CD1c-positive myeloid dendritic cell (primary cell): Measurements from ENCODE around the gene CISD1.

ENCODE experiments used
- DNase-seq: peaks from one replicate; pipeline ENCODE4 v3.0.0-alpha.2; 2016; ENCODE audit errors: extremely low spot score

The CISD1 gene

DNA sequence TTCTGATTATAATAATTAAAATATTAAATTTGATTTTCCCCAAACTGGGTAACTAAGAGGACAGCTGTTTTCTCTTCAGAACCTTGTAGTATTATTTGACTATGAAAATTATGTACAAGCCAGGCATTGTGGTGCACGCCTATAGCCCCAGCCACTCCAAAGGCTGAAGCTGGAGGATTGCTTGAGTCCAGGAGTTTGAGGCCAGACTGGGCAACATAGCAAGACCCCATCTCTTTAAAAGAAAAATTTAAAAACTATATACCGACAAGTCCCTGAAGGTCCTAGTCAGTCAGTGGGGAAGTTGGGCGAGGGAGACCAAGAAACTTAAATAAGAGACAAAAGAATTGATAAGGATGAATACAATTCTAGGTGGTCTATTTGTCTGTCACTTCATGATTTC is 38.7 kb downstream of the CISD1 start:
- DNase-seq, result no peak

DNA sequence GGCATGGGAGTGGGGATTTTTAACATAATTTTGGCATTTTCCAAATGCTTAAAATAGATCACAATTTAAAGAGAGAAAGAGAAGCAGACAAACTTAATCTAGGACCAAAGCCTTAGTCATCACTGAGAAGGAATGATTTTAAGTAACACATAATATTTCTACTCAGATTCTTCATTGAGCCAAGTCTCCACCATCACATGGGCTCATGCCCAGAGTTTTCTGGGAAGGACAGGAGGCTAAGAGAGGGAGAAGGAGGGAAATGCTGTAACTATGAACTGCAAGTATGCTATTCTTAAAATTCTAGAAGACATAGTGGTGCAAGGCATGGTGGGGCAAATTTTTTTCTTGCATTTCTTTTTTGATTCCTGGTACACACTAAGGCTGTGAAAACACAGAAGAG is 42.1 kb downstream of the CISD1 start:
- no peak for DNase-seq

DNA sequence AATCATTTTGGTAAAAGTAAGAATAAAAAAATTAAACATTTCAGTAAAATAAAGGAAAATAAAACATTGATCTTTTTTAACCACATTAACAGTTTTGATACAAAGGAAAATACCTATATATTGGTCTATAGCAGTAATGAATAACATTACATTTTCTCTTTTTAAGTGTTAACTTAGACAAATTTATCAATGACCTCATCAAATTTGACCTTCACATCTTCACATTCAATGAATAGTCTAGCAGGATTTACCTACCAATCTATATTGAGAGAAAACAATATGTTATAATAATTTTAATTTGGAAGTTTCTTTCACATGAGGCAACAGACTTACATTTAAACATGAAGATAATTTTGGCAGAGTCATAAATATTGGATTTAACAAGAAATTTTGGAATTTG is 47.9 kb downstream of the CISD1 start:
- DNase-seq, result no peak

DNA sequence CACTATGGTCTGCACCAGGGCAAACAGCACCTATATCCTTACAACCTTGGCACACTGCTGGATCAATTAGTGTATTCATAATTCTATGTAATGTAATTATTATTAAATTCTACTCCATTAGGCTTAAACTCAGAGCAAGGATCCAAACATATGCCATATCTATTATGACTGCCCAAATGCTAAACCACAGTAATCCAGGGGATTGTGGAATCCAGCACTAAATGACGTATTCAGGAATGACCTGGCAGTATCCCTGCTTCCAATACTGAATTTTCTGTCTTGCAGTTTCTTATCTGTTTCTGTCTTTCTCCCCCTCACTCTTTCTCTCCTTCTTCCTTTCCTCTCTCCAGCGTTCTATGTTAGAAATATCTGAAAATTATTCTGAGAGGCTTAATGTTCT is 49.4 kb downstream of the CISD1 start:
- no peak for DNase-seq

DNA sequence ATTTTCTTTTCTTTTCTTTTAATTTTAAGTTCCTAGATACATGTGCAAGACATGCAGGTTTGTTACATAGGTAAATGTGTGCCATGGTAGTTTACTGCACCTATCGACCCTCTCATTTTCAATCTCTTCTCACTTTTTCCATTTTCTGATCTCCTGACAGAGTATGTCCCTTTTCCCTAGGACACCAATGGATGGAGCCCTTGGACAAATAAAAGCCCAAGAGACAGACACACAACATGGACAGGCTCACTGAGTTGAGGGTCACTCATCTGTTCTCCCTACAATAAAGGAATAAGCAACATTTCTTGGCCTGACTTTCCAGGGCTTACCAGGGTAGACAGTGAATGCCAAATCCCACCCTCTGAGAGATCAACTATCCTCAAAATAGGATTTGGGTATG is 50.6 kb downstream of the CISD1 start:
- no peak for DNase-seq

DNA sequence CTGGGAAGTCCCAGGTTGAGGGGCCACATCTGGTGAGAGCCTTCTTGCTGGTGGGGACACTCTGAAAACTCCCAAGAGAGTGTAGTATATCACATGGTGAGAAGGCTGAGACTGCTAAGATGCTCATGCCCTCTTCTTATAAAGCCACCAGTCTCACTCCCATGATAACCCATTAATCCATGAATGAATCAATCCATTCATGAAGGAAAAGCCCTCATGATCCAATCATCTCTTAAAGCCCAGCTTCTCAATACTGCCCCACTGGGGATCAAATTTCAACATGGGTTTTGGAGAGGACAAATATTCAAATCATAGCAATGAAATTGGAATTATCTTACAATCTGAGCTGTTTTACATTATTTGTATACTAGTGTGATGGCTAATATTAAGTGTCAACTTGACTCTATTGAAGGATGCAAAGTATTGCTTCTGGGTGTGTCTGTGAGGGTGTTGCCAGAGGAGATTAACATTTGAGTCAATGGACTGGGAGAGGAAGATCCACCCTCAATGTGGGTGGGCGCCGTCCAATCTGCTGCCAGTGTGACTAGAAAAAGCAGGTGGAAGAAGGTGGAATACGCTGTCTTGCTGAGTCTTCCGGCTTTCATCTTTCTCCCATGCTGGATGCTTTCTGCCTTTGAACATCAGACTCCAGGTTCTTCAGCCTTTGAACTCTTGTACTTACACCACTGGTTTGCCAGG is 51.5 kb downstream of the CISD1 start:
- DNase-seq, result no peak

DNA sequence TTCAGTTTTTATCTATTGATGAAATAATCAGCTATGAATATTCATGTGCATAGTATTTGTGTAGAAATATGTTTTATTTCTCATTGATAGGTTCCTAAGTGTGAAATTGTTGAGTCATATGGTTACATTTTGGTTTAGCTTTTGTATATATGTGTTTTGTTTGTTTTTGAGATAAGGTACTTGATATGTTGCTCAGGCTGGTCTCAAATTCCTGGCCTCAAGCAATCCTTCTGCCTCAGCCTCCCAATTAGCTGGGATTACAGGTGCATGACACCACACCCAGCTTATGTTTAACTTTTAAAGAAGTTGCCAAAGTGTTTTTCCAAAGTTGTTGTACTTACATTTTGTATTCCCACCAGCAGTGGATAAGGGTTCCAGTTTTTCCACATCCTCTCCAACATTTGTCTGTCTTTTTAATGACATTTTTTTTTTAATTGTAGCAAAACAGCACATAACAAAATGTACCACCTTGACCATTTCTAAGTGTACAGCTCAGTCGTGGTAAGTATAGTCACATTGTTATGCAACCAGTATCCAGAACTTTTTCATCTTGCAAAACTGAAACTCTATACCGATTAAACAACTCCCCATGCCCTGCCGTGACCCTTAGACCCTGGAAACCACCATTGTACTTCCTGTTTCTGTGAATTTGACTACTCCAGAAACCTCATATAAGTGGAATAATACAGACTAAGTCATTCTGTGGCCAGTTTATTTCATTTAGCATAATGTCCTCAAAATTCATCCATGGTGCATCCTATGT is 53.3 kb downstream of the CISD1 start:
- DNase-seq, result peak; percentile 87

DNA sequence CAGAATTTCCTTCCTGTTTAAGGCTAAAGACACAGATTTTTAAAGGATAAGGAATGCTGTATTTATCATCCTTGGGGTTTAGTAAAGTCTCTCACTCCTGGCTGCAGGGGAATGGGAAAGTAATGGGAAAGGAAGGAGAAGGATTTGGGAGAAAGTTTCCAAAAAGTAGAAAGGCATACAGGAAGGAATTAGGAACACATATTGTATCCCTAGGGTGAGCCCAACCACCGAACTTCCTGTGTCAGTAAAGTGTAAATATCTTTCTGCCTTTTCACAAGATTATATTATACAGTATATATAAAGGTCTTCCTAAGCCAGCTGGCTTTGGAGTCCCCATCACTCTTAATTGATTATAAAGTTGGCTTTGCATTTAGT is 53.9 kb downstream of the CISD1 start:
- DNase-seq, result no peak

DNA sequence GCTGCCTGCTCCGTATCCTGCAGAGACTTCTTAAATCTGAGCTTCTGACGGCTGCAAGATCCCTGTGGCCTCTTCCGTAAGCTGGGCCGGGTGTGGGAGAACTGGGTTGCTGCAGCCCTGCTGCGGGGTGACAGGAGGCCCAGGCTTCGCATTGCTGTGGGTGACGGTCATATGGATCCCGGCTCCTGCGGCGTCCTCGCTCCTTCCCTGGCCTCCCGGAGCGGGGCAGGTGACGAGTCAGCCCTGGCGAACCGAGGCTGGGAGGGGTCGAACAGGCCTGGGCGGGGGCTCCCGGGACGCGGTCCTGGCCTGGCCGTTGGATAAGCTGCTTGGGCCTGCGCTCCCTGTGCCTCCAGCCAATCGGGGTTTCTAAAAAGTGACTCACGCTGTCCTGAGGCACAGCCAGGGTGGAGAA is 58.0 kb downstream of the CISD1 start:
- DNase-seq, result no peak

DNA sequence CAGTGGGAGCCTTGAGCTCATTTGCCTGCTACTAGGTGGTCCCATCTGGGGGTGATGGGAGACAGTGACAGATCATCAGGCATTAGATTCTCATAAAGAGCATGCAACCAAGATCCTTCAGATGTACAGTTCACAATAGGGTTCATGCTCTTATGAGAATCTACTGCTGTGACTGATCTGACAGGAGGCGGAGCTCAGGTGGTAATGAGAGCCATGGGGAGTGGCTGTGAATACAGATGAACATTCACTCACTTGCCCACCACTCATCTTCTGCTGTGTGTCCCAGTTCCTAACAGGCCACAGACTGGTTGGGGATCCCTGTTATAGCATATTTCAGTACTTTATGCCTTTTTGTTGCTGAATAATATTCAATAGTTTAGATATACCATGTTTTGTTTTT is 59.3 kb downstream of the CISD1 start:
- DNase-seq, result no peak

DNA sequence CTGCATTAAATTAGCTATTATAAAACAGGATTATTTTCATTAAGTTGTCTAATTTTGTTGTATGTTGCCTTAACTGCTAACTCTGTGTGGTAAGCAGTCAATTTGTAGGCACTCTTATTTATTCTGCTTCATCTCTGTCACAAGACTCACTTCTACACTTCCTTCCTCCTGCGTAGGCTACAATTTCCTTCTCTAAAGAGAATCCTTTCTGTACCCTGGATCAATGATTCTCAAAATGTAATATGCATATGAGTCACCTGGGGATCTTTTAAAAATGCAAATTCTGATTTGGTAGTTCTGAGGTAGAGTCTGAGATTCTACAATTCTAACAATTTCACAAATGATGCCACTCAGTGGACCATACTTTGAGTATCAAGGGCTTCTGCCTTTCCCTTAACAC is 61.5 kb downstream of the CISD1 start:
- peak; percentile 52 for DNase-seq

DNA sequence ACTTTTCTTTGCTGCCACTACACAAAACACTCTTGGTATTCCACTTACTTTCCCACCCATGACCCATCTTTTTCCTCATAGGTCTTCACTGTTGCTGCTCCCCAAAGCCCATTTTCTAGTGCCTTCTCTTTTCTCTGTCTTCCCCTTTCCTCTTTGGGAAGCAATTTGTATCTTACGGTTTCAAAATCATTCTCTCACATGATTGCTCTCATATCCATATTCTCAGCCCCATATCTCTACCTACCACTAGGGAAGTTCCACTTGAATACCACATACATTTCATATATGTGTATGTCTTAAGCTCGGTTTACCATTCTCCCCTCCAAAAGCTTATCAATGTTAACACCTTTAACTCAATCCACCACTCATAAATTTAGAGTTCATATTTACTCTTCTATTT is 62.7 kb downstream of the CISD1 start:
- peak; percentile 63 for DNase-seq

DNA sequence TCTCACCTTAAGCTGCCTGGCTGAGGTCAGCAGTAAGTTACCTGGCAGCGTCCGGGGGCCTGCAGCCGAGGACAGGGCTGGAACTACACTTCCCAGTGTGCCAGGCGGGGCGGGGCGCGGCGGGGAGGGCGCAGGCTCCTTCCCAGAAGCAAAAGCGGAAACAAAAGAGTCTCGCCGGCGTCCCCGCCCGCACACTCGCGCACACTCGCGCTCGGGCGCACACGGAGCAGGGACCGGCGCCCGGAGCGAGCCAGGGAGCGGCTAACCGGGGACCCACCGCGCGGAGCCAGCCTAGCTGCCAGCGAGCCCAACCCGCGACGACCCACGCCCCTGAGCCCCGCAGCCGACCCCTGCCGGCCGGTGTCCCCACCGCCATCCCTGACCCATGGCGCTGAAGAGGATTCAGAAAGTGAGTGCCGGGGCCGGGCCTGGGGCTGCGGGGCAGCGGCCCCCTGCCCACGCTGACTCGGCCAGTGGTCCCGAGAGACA is 65.9 kb downstream of the CISD1 start, which contains the start of gene UBE2D1:
TSS of gene UBE2D1 (plus strand) at position 190 of the 489 bp plus-strand sequence. CDS start at position 386, 196 bp downstream.
- peak; percentile 92 for DNase-seq

DNA sequence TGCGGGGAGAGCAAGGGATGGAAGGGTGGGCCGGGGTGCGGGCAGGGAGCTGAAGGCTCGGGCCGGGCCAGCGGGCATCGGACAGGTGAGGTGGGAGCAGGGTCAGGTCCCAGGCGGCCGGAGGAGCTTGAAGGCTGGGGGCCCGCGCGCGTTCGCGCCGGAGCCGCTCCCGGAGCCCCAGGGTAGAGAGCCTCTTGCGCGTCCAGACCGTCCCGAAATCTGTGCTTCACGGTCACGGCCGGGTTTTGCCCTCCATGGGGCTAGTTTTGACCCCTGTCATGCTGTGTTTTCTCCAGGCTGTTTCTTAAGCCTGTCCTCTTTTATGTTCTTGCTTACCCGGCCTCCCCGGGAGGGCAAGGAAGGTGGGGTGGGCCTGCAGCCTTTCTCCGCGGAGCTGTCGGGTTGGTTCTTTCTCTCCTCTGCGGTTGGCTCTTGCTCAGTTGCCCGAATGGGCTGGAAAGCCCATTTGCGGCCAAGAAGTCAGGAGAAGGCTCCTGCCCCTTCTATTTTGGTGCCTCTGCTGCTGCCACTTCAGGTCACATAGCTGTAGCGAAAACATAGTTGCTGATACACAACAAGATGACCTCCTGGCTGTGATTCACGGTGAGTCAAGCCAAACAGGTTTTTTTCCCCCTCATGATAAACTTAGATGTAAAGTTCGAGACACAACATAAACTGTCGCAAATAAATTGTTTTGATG is 66.5 kb downstream of the CISD1 start:
- no peak for DNase-seq

DNA sequence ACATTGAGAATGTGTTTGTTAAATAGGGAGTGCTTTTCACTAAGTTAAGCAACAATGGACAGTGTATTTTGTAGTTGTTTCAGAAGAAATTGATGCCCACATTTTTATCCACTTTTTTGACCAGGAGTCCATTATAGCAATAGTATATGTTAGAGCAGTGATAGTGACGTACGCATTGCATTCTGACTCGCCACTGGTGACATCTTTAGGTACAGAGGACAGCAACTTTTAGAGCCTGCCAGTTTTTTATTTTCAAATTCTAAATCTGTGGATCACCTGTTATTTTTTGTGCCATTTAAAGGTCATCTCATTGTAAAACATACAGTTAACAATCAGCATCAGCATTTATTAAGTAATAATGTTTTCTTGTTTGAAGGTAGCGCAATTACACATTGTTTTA is 67.3 kb downstream of the CISD1 start:
- DNase-seq, result no peak
